Activated CD4-positive, alpha-beta T cell treated with anti-CD3 and anti-CD28 coated beads, Interleukin-2, Interleukin-4, amounts not matched to agents 100 ng/mL and 50 ng/mL, durations not matched to agents 16 hours and 8 hours (primary cell): ENCODE measurements around the gene LRP1.

Source experiments
- DNase-seq: peaks from one replicate; pipeline ENCODE4 v3.0.0-alpha.2; 2020; ENCODE audit warnings: low spot score

Gene LRP1

DNA sequence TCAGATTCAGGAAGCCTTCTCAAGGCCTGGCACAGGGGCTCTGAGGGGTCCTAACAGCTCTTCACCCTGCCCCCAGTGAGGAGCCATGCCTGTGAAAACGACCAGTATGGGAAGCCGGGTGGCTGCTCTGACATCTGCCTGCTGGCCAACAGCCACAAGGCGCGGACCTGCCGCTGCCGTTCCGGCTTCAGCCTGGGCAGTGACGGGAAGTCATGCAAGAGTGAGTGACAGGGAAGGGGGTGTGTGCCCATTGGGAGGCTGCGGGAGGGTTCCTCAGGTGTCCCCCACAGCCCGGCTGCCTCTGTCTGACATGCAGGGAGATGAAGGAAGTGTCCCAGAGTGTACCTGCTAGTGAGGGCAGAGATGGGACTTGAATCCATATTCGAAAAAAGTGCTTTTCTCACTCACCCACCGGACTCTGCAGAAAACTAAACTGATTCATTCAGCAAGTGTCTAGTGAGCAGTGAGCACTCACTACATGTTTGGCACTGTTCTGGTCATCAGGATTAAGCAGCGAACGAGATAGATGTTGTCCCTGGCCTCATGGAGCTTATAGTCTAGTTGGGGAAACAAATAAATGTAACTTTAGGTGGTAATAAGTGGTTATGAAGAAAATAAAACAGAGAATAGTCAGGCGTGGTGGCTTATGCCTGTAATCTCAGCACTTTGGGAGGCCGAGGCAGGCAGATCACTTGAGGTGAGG is 28.6 kb downstream of the LRP1 start:
- no peak for DNase-seq

DNA sequence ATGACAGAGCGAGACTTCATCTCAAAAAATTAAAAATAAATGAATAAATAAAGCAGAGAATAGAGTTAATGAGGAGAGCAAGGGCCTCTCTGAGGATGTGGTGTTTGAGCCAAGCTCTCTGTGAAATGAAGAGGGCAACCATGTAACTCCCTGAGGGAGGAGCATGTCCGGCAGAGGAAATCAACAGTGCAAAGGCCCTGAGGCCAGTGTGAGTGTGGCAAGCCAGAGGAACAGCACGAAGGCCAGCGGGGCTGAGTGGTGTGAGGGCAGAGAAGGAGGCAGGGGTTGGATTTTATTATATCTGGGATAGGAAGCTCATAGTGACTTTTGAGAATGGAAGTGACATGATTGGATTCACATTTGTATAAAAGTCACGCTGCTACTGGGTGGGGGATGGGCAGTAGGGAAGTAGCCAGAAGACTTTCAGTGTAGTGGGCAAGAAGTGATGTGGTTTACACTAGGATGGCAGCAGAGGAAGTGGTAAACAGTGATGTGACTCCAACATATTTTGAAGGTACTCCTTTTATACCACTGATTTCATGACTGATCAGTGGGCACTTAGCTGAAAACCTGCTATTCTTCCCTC is 29.4 kb downstream of the LRP1 start:
- no peak for DNase-seq

DNA sequence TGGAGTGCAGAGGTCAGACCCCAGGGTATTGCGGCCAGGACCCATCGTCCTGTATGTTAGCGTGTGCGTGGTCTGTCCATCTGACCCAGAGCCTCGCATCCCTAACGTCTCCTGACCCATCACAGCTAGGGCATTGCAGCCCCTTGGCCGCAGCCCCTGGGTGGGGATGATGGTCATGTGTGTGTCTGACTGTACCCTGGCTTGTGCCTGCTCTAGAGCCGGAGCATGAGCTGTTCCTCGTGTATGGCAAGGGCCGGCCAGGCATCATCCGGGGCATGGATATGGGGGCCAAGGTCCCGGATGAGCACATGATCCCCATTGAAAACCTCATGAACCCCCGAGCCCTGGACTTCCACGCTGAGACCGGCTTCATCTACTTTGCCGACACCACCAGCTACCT is 29.9 kb downstream of the LRP1 start:
- DNase-seq = no peak

DNA sequence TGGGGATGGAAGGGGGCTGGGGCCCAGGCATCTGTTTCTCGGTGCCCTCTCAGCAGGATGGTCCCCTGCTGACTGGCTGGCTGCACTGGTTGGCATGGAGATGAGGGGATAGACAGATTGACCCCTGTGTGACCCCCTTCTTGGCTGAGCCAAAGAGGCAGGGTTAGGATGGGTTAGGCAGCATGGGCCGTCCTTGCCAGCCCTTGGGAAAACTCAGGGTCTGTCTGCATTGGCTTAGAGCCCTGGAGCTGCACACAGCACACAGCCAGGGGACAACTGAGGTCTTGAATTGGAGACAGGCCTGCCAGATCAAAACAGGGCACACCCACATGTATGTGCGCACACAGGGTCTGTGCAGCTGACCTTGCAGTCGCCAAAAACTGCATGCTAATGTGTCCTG is 30.4 kb downstream of the LRP1 start:
- DNase-seq = no peak

DNA sequence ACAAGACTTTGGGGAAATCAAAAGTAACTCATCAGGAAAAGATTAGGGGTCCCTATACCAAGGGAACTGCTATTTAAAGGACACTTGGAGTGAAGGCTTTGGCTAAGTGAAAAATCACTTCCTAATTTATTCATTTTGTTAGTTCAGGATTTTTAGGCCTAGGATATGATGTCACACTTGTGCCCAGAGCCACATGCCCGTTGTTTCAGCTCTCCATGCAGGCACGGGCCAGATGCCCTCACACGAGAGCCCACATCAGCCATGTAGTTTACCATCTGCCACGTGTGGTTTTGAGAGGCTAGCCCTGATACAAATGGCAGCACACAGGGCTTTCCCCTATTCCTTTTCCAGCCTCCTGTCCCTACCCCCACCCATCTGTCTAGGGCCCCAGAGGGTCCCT is 31.0 kb downstream of the LRP1 start:
- no peak for DNase-seq

DNA sequence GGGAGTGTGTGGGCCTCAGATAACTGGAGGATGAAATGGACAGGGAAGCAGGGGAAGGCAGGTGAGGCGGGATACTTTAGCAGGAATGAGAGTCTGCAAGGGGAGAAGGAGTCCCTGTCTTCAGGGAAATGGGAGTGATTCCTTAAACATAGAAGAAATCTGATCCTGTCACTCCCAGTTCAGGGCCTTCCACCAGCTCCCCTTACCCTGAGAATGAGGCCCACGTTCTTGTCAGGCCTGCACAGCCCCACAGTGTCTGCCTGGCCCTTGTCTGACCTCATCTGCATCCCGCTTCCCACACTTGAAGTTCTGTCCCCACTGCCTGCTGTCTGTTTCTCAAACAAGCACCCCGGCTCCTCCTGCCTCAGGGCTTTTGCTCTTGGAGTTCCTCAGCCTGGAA is 31.8 kb downstream of the LRP1 start:
- DNase-seq = no peak

DNA sequence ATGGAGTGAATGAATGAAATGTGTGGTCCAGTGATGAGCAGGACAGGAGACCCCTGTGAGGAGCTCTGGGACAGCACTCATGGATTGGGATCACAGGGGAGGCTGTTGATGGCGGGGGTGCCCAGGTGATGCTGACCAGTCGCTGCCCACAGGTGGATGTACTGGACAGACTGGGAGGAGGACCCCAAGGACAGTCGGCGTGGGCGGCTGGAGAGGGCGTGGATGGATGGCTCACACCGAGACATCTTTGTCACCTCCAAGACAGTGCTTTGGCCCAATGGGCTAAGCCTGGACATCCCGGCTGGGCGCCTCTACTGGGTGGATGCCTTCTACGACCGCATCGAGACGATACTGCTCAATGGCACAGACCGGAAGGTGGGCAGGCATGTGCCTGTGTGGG is 32.5 kb downstream of the LRP1 start:
- no peak for DNase-seq

DNA sequence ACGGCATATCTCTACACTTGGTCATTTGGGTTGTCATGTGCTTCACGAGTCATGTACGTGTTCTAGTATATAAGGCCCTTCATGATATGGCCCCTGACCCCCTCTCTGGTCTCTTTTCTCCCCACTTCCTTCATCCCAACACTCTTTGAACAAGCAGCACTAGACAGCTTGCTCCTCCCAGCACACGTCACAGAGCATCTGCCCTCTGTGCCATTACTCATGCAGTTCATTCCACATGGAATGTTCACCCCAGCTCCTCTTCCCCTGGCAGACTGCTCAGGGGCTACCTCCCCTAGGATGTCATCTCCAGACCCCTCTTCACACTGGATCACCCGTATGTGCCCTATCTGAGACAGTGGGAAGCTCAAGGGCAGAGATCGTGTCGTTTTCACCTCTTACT is 33.2 kb downstream of the LRP1 start:
- no peak for DNase-seq

DNA sequence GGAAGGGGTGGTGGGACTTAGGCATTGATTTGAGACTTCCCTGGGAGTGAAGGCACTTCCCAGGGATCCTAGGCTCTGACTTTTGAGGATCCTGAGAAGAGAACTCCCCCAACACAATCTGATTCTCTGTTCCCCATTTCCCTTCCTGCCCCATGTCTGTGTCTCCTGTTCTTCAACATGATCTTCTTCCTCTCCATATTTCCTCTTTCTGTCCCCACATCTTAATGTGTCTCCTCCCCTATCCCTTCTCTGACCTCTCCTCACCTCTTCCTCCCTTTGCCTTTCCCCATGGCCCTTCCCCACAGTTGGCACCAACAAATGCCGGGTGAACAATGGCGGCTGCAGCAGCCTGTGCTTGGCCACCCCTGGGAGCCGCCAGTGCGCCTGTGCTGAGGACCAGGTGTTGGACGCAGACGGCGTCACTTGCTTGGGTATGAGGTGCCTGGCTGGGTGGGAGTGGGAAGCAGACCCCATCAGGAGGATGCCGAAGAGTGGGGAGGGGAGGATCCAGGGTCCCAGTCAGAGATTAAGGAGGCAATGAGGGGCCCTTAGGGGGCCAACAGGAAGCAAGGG is 34.4 kb downstream of the LRP1 start:
- no peak for DNase-seq

DNA sequence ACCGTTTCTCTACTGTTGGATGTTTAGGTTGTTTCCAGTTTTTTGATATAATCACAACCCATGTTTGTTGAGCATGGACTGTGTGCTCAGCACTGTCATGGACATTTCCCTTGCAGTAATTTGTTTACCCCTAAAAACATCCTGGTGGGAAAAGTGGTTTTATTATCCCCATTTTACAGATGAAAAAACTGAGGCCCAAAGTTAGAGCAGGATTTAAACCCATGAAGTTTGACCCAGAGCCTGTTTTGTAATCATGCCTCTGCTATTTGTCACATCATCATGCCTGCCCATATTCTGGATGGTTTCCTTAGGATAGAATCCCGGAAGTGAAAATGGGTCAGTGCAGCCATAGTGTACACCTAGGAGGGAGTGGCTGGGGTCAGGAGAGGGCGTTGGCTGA is 36.2 kb downstream of the LRP1 start:
- DNase-seq = no peak

DNA sequence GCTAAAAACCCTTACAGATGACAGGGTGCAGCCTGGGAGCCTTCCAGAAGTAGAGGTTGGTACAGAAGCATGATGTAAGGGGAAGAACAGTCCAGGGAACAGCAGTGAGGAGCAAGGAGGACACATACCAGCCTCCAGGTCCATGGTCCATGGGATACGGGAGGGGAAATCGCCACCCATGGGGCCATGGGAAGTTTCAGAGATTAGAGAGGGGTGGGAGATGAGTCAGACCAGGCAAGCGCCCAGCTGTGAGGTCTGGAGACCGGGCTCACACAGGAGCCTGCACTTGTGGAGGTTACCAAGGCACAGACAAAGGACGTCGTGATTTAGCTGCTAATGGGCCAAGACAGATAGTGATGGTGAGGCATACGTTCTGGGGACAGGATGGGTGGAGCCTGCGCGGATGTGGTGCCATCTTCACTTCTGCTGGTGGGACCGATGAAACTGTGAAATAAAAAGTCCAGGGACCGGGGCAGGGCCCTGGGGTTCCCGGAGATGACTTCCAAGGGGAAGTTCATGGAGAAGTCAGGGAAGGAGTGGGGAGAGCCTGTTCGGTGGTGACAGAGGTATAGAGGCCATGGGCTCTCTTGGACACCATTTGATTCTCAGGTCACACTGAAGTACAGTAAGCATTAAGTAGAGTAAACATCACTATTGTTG is 36.8 kb downstream of the LRP1 start:
- DNase-seq = no peak

DNA sequence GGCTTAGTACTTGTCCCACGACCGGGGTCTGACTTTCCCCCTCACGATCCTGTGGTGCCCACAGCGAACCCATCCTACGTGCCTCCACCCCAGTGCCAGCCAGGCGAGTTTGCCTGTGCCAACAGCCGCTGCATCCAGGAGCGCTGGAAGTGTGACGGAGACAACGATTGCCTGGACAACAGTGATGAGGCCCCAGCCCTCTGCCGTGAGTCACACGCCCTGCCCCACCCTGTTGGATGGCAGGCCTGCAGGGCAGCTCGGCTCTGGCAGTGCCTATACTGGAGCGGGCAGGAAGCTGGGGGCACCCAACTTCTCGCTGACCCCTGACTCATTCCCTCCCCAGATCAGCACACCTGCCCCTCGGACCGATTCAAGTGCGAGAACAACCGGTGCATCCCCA is 37.5 kb downstream of the LRP1 start:
- DNase-seq = no peak

DNA sequence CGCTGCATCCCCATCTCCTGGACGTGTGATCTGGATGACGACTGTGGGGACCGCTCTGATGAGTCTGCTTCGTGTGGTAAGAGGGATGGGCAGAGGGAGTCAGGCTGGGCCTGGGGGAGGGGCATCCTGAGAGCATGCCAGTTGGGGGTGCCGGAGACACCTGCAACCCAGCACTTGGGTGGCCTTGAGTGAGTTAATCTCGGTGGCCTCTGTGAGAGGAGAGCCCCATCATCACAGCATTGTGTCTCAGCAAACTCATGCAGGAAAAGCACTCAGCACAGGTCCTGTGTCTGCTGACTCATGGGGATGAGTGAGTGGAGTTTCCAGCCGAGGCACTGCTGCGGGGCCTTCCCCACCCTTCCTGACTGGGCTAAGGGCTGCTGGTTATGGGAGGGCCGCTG is 38.7 kb downstream of the LRP1 start:
- peak; percentile 34 for DNase-seq

DNA sequence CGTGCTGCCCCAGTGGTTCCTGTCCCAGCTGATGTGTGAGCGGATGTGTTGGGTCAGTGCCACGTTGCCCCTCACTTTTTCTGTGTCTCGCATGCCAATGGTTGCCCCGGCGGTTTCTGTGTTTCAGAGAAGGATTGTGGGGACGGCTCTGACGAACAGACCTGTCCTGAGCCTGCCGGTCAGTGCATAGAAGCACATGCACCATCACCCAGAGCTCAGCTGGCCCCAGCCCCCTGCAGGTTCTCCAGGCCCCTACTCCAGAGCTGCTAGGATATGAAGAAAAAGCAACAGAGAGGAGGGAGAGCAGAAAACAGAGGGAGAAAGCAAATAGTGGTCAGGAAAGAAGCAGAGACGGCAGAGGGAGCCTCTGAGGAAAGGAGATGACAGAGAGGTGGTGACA is 39.8 kb downstream of the LRP1 start:
- DNase-seq = no peak

DNA sequence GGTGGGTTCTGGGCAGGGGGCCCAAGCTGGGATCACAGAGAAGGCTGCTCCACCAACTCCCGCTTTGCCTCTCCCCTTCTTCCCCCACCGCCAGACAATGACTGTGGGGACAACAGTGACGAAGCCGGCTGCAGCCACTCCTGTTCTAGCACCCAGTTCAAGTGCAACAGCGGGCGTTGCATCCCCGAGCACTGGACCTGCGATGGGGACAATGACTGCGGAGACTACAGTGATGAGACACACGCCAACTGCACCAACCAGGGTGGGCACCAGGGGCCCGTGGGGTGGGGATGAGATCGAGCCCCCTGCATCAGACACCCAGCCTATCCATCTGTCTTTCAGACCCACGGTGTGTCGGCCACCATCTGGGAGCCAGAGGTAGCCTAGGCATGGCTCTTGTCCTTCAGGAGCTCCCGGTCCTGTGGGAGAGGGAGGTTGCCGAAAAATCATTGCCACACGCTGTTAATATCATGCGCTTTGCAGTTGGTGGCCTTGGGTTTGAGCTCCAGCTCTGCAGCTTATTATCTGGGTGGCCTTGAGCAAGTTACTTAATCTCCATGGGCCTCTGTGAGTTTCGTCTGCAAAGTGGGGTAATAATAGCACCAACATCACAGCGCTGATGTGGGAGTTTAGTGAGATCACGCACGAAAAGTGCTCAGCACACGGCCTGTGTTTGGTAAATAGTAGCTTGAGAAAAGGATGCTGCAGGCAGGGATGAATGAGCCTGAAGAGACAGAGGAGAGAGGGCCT is 40.9 kb downstream of the LRP1 start:
- DNase-seq = no peak

DNA sequence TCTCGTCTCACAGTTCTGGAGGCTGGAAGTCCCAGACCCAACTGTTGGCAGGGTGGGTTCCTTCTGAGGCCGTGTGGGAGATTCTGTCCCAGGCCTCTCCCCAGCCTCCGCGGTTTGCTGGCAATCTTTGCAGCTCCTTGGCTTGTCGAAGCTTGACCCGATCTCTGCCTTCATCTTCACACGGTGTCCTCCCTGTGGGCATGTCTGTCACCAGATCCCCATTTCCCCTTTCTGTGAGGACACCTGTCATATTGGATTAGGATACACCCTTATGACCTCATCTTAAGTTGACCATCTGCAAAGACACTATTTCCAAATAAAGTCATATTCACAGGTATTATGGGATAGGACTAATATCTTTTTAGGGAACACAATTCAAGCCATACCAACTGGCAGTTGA is 41.7 kb downstream of the LRP1 start:
- no peak for DNase-seq

DNA sequence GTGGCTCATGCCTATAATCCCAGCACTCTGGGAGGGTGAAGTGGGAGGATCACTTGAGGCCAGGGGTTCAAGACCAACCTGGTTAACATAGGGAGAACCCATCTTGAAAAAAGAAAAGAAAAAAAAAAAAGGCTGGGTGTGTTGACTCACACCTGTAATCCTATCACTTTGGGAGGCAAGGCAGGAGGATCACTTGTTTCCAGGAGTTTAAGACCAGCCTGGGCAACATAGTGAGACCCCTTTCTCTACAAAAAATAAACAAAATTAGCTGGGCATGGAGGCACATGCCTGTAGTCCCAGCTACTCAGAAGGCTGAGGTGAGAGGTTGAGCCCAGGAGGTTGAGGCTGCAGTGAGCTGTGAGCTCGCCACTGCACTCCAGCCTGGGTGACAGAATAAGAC is 42.1 kb downstream of the LRP1 start:
- DNase-seq = no peak

DNA sequence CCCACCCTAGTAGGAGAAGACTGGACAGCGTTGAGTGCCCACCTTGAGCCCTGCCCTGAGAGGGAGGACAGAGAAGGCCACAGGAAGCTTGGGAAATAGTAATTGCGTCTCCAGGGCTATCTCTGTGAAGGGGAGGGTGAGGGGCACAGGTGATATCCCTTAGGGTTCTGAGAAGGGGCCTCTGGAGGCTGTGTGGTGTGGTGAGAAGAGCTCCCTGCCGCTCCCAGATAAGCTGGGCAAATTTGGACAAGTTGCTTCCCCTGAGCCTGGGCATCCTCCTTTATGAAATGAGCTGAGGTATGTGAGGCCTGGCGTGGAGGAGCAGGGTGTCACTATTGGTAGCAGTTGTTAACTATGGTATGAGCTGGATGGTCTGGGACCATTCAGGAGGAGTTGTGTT is 42.6 kb downstream of the LRP1 start:
- DNase-seq = no peak

DNA sequence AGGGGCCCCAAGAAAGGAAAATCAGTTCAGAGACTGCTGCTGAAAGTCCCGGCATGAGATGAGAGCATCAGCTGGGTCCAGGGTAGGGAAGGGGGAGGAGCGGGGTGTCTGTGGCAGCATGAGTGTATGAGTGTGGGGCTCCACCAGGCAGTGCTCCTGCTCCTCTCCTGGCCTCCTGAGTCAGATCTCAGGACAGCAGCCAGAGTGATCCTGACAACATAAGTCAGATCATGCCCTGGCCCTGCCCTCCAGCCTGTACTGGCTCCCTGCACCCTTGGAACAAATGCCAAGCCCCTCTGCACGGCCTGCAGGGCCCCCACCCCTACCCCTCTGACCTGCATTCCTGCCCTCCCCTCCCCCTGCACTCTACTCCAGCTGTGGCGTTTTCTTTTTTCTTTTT is 43.4 kb downstream of the LRP1 start:
- DNase-seq = no peak

DNA sequence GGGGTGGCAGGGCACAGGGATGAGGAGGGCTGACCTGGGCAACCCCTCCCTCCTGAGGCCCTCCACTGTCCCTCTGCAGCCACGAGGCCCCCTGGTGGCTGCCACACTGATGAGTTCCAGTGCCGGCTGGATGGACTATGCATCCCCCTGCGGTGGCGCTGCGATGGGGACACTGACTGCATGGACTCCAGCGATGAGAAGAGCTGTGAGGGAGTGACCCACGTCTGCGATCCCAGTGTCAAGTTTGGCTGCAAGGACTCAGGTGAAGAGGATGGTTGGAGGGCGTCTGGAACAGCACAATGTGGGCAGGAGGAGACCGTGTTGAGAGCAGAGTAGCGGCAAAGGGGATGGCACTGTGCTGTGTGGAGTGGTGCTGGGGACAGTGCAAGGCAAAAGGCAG is 44.8 kb downstream of the LRP1 start:
- no peak for DNase-seq

DNA sequence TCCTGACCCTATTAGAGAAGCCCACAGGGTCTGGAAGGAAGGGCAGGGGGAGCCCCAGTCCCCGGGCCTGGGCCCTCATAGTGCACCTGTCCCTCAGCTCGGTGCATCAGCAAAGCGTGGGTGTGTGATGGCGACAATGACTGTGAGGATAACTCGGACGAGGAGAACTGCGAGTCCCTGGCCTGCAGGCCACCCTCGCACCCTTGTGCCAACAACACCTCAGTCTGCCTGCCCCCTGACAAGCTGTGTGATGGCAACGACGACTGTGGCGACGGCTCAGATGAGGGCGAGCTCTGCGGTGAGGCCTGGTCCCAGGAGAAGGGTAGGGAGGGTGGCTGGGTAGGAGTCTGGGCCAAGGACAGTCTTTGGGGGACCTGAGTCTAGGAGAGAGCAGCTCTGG is 45.4 kb downstream of the LRP1 start:
- DNase-seq = no peak

DNA sequence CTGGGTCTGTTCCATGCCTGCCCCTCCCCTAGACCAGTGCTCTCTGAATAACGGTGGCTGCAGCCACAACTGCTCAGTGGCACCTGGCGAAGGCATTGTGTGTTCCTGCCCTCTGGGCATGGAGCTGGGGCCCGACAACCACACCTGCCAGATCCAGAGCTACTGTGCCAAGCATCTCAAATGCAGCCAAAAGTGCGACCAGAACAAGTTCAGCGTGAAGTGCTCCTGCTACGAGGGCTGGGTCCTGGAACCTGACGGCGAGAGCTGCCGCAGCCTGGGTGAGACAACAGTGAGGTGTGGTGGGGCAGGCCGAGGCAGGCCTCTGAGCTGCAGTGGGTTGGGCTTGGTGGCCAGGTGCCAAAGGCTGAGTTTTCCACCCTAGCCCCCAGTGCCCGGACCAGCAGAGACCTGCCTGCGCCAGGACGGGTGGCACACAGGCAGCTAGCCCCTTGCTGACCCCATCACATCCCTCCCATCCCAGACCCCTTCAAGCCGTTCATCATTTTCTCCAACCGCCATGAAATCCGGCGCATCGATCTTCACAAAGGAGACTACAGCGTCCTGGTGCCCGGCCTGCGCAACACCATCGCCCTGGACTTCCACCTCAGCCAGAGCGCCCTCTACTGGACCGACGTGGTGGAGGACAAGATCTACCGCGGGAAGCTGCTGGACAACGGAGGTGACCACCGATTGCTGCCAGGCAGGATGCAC is 47.3 kb downstream of the LRP1 start:
- peak; percentile 42 for DNase-seq
